Gastroesophageal sphincter (tissue), 4 donors: Measurements from ENCODE around the gene CCL25. TPM values are rescaled to one million over a fixed set of nuclear protein-coding genes. Genes with fewer than 3 reads are reported as not detected.
"Not testable (repeated sequence)": the region's sequence is repeated elsewhere in the genome, so short reads cannot be mapped to it uniquely, and the experiment has no call there.

Experiments used
- ATAC-seq: fragments of 150-250 bp; one replicate; pipeline ENCODE4 v1.9.1; 2016; ENCODE audit warnings: mild to moderate bottlenecking, moderate library complexity
- H3K27ac ChIP-seq, 4 donors: fragments of 200-600 bp; sonication (generic) in 3 of 4; 1 replicate in 3 of 4; 2 replicates in 1 of 4; pipeline ENCODE4 v1.5.1; 2016 to 2019
- H3K27me3 ChIP-seq: fragments of 200-600 bp; sonication (generic); one replicate; pipeline ENCODE4 v1.5.1; 2019
- H3K36me3 ChIP-seq, 2 donors: fragments of 200-600 bp; sonication (generic); one replicate each; pipeline ENCODE4 v1.5.1; 2019; ENCODE audit warnings: control low read depth in 1 of 2
- H3K4me1 ChIP-seq, 3 donors: fragments of 200-600 bp; sonication (generic); 1 replicate in 2 of 3; 2 replicates in 1 of 3; pipeline ENCODE4 v1.5.1; 2016 to 2019; ENCODE audit warnings: control low read depth in 2 of 3
- H3K4me3 ChIP-seq, 2 donors: fragments of 200-600 bp; sonication (generic); one replicate each; pipeline ENCODE4 v1.5.1; 2019; ENCODE audit warnings: mild to moderate bottlenecking in 1 of 2, moderate library complexity in 1 of 2
- H3K9me3 ChIP-seq, 3 donors: fragments of 200-600 bp; sonication (generic); one replicate each; pipeline ENCODE4 v1.5.1; 2017 to 2019; ENCODE audit warnings: control low read depth in 2 of 3
- CTCF ChIP-seq, 4 experiments: fragments of 200-600 bp in 2 of 4; fragments of 450-650 bp in 2 of 4; sonication (generic) in 1 of 4; IDR thresholded peaks; one replicate each; pipeline ENCODE4 v1.5.1; 2017 to 2019; ENCODE audit warnings: antibody characterized with exemption in 4 of 4, mild to moderate bottlenecking in 2 of 4, moderate library complexity in 2 of 4
- EP300 ChIP-seq: sonication (generic); formaldehyde crosslinking; IDR thresholded peaks from one replicate; pipeline ENCODE4 v1.6.1; 2017; ENCODE audit warnings: antibody characterized with exemption, mild to moderate bottlenecking
- POLR2A ChIP-seq, 2 donors: fragments of 450-650 bp; IDR thresholded peaks; one replicate each; pipeline ENCODE4 v1.6.1; 2017; ENCODE audit warnings: antibody characterized with exemption in 2 of 2, mild to moderate bottlenecking in 2 of 2, moderate library complexity in 1 of 2
- POLR2AphosphoS5 ChIP-seq: sonication (generic); formaldehyde crosslinking; IDR thresholded peaks from one replicate; pipeline ENCODE4 v1.6.1; 2017; ENCODE audit warnings: antibody characterized with exemption
- WGBS, 2 donors: methylation state at CpG; one replicate each; pipeline ENCODE4 v1.1.5; 2018; ENCODE audit warnings: low coverage in 1 of 2; 5-methylcytosine and 5-hydroxymethylcytosine counted together
- total RNA-seq, 4 donors: library from RNA; depleted of rRNA; stranded (reverse); fragments of >200 nt; gene quantifications; one replicate each; pipeline ENCODE4 v1.1.0, GENCODE V29; 2016

The CCL25 gene
- total RNA-seq, 4 donors from 2014 or later, result not detected

DNA sequence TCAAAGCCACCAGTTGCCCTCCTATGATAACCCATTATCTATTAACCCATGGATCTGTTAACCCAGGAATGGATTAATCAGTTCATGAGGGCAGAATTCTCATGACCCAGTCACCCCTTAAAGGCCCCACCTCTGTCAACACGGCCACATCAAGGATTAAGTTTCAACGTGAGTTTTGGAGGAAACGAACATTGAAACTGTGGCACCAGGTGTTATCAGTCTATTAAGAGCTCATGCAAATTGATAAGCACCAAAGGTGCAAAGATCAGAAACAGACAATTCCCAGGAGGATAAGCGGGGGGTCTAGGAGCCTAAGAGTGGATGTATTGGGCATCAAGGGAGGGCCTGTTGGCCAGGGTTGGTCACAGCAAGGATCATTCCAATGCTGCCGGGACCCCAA lies 27.2 kb upstream of the CCL25 start:
- ATAC-seq, result no peak
- 63% methylated on average over 5 of the region's 5 CpGs; no CpG with 5 or more reads in 1 of the 2 donors for WGBS, 2 donors
- peaks cover 4% of the 10 kb centered on the region for H3K27me3 ChIP-seq

GRCh38 chr19:8028951-8029491 lies 23.5 kb upstream of the CCL25 start:
- Histone ChIP-seq H3K4me3 (no peak overlapping the region), H3K9me3 (no peaks in the 10 kb centered on the region), H3K27me3 (peaks cover 14% of the 10 kb centered on the region), H3K27ac (no peak overlapping the region), H3K4me1 (no peaks in the 10 kb centered on the region), H3K36me3 (no peaks in the 10 kb centered on the region)
- 11 to 52% methylated on average over 3 to 4 of the region's 12 CpGs for WGBS, 2 donors
- TF ChIP-seq CTCF (IDR thresholded peaks at IDR 0.05), result no peak
- TF ChIP-seq POLR2AphosphoS5, result no peak
- no peak for TF ChIP-seq POLR2A (IDR thresholded peaks at IDR 0.05)
- TF ChIP-seq EP300, result no peak
- ATAC-seq, result no peak

More for the DNA sequence above, 27.2 kb upstream of the CCL25 start:
- no peaks in the 10 kb centered on the region for H3K36me3 ChIP-seq
- no peaks in the 10 kb centered on the region for H3K4me1 ChIP-seq
- H3K9me3 ChIP-seq, result no peaks in the 10 kb centered on the region
- TF ChIP-seq CTCF (IDR thresholded peaks at IDR 0.05), result no peak
- TF ChIP-seq EP300, result no peak
- no peak for TF ChIP-seq POLR2AphosphoS5
- TF ChIP-seq POLR2A (IDR thresholded peaks at IDR 0.05), result no peak
- no peak overlapping the region for H3K27ac ChIP-seq
- no peak overlapping the region for H3K4me3 ChIP-seq

GRCh38 chr19:8030960-8031359 lies 21.6 kb upstream of the CCL25 start:
- Histone ChIP-seq H3K27ac (no peak overlapping the region), H3K4me3 (no peak overlapping the region), H3K27me3 (peaks cover 19% of the 10 kb centered on the region), H3K9me3 (no peaks in the 10 kb centered on the region), H3K36me3 (no peaks in the 10 kb centered on the region), H3K4me1 (no peaks in the 10 kb centered on the region)
- TF ChIP-seq POLR2A (IDR thresholded peaks at IDR 0.05) (no peak), EP300 (no peak), CTCF (IDR thresholded peaks at IDR 0.05) (no peak), POLR2AphosphoS5 (no peak)
- no peak for ATAC-seq
- WGBS, 2 donors, result 63 to 69% methylated on average over 2 to 5 of the region's 8 CpGs

DNA sequence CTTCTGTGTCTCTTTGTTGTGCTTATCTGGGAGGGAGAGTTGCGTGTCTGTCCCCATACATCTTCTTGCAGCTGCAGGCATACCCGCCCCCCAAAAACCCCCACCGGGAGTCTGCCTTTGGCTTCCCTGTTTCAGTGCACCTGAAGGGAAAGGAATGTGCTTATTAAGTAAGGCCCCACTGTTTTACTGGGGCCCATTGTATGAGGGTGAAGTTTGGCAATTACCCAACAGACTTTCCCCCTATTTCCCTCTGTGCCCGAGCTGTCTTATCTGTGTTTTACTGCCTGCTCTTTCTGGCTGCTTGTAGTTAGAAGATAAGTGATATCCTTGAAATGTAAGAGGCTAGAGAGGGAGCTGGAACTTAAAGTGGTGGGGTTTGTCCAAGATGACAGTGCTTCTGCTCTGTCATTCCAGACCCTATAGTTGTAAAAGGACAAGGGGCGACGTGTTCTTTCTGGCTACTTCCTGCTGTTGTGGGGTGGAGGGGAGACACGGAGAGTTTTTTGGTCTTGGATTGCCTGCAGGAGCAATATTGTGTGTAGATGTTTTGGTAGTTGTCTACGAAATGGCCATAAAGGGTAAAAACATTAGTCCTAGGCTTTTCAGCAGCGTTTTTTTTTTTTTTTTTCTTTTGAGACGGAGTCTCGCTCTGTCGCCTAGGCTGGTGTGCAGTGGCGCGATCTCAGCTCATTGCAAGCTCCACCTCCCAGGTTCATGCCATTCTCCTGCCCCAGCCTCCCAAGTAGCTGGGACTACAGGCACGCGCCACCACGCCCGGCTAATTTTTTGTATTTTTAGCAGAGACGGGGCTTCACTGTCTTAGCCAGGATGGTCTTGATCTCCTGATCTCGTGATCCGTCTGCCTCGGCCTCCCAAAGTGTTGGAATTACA lies 19.0 kb upstream of the CCL25 start:
- H3K4me1 ChIP-seq, ATAC-seq, H3K4me3 ChIP-seq, H3K9me3 ChIP-seq, H3K36me3 ChIP-seq, H3K27ac ChIP-seq: not testable (repeated sequence)
- 68 to 71% methylated on average over 10 to 16 of the region's 22 CpGs for WGBS, 2 donors
- H3K27me3 ChIP-seq, result peaks cover 28% of the 10 kb centered on the region

DNA sequence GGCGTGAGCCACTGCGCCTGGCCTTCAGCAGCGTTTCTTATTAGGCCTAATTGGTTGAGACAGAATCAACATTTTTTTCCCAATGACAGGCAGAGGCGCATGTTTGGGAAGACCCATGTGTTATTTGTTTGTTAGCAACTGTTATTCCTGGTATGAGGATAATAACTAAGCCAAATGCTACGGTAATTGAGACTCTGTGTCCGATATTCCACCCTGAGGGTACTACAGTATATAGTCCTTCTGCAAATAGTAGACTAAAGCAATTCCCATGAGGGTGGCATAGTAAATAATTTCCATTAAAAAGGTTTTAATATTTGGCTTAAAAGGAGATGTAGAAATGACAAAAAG lies 18.4 kb upstream of the CCL25 start:
- ATAC-seq, result no peak
- 82 to 89% methylated on average over 6 of the region's 6 CpGs for WGBS, 2 donors
- H3K27me3 ChIP-seq, result peaks cover 35% of the 10 kb centered on the region
- H3K9me3 ChIP-seq, result no peaks in the 10 kb centered on the region
- no peak for TF ChIP-seq POLR2AphosphoS5
- TF ChIP-seq POLR2A (IDR thresholded peaks at IDR 0.05), result no peak
- no peak for TF ChIP-seq CTCF (IDR thresholded peaks at IDR 0.05)
- no peak for TF ChIP-seq EP300
- H3K4me3 ChIP-seq, result no peak overlapping the region
- H3K36me3 ChIP-seq, result no peaks in the 10 kb centered on the region
- H3K4me1 ChIP-seq, result no peaks in the 10 kb centered on the region
- H3K27ac ChIP-seq, result no peak overlapping the region
